Suprapubic skin (tissue), 4 donors: ENCODE results near the gene NCAM2.

Source experiments
- POLR2A ChIP-seq, 2 donors: fragments of 450-650 bp; IDR thresholded peaks; one replicate each; pipeline ENCODE4 v1.6.1; 2017; ENCODE audit warnings: antibody characterized with exemption in 2 of 2, mild to moderate bottlenecking in 2 of 2, moderate library complexity in 2 of 2
- POLR2AphosphoS5 ChIP-seq, 3 donors: sonication (generic); formaldehyde crosslinking; IDR thresholded peaks; one replicate each; pipeline ENCODE4 v1.6.1; 2017; ENCODE audit warnings: antibody characterized with exemption in 3 of 3

DNA sequence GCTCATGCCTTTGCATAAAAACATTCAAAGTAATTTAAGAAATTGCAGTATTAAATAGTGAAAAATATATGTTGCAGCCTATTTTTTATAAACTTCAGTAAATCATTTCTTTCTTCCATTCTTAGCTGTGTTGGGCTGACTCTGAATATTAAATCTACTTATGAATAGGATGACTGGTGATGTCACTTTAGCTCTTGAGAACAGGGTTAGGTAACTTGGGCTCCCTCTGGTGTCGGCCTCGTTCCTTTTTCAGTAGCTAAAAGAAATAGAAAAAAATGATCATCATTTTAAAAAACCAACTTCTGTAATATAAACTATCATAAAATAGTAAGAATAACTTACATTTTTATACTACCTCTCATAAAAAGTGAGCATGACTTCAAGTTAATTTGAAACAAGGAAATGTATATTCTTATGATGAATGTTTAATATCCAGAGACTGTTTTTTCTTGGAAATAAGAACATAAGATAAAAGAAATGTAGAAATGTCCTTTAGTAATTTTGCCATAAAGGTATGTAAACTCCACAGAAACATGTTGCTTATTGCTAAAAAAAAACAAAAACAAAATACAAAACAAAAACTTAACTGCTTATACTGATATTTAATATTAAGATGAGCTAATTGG lies 26.8 kb upstream of the NCAM2 start:
- TF ChIP-seq POLR2A (IDR thresholded peaks at IDR 0.05) = no peak
- TF ChIP-seq POLR2AphosphoS5 (IDR thresholded peaks at IDR 0.05) = no peak
